Measurements from ENCODE around the gene ACSM3.
"Not testable (repeated sequence)": the region's sequence is repeated elsewhere in the genome, so short reads cannot be mapped to it uniquely, and the experiment has no call there.

ACSM3 gene

GRCh38 chr16:20749474-20749873, 14.3 kb upstream of the ACSM3 start:
- intact Hi-C loops (cut with DNase I; ENCODE audit: low total_unique reads), result no loop called here
- Histone ChIP-seq H3K27ac (no peak overlapping the region), H3K9me3 (no peaks in the 10 kb centered on the region), H3K36me3 (no peaks in the 10 kb centered on the region), H3K27me3 (no peaks in the 10 kb centered on the region), H3K4me1 (no peaks in the 10 kb centered on the region), H3K4me3 (no peak overlapping the region)
- DNase-seq, result no peak
- TF ChIP-seq, protein P1, sequence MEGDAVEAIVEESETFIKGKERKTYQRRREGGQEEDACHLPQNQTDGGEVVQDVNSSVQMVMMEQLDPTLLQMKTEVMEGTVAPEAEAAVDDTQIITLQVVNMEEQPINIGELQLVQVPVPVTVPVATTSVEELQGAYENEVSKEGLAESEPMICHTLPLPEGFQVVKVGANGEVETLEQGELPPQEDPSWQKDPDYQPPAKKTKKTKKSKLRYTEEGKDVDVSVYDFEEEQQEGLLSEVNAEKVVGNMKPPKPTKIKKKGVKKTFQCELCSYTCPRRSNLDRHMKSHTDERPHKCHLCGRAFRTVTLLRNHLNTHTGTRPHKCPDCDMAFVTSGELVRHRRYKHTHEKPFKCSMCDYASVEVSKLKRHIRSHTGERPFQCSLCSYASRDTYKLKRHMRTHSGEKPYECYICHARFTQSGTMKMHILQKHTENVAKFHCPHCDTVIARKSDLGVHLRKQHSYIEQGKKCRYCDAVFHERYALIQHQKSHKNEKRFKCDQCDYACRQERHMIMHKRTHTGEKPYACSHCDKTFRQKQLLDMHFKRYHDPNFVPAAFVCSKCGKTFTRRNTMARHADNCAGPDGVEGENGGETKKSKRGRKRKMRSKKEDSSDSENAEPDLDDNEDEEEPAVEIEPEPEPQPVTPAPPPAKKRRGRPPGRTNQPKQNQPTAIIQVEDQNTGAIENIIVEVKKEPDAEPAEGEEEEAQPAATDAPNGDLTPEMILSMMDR (IDR thresholded peaks at IDR 0.05), result no peak

- intact Hi-C loops (cut with DNase I; ENCODE audit: low total_unique reads), result no loop called here
- H3K27me3 ChIP-seq, result no peaks in the 10 kb centered on the region
- no peaks in the 10 kb centered on the region for H3K4me1 ChIP-seq
- TF ChIP-seq, protein P1 (IDR thresholded peaks at IDR 0.05), result no peak
- H3K4me3 ChIP-seq, result no peak overlapping the region
- H3K36me3 ChIP-seq, result no peaks in the 10 kb centered on the region
- H3K27ac ChIP-seq, result no peak overlapping the region
- no peaks in the 10 kb centered on the region for H3K9me3 ChIP-seq
- no peak for DNase-seq
Observed at GRCh38 chr16:20750558-20750957, 13.3 kb upstream of the ACSM3 start.

DNA sequence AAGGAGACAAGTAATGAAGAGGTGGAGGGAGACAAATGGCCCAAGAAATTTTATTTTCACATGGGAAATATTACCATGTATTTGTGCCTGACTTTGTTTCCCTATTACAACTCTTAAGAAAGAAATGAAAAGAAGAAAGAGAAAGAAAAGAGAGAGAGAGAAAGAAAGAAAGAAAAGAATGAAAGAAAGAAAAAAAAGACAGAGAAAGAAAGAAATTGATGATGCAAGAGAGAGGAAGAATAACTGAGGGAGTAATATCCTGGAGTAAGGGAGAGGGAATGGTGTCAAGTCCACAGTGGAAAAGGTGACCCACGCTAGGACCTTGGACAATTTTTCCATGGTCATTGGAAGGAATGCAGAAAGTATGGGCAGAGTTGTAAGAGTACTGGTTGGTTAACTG, 10.1 kb upstream of the ACSM3 start:
- H3K4me1 ChIP-seq, result no peaks in the 10 kb centered on the region
- TF ChIP-seq, protein P1 (IDR thresholded peaks at IDR 0.05), result no peak
- DNase-seq, result no peak
- H3K27ac ChIP-seq, result no peak overlapping the region
- H3K9me3 ChIP-seq, result no peaks in the 10 kb centered on the region
- H3K36me3 ChIP-seq, result no peaks in the 10 kb centered on the region
- H3K27me3 ChIP-seq, result no peaks in the 10 kb centered on the region
- H3K4me3 ChIP-seq, result no peak overlapping the region
- intact Hi-C loops (cut with DNase I; ENCODE audit: low total_unique reads), result no loop called here

DNA sequence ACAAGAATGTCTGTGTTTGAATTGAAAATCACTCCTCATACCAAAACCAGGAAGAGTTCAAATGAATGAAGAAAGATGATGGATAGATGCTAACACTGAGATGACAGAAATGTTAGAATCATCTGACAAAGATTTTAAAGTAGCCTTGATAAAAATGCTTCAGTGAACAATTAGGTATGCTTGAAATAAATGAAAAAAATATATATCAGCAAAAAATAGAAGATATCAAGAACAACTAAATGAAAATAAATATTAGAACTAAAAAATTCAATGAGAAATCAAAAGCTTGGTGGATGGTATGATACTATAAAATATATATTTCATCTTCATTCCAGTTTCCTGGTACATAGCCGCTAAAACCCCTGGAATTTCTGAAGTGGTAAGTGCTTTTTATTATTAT, 8.6 kb upstream of the ACSM3 start:
- TF ChIP-seq, protein P1 (IDR thresholded peaks at IDR 0.05), result no peak
- no peaks in the 10 kb centered on the region for H3K4me1 ChIP-seq
- intact Hi-C loops (cut with DNase I; ENCODE audit: low total_unique reads), result no loop called here
- H3K27me3 ChIP-seq, result no peaks in the 10 kb centered on the region
- no peak overlapping the region for H3K27ac ChIP-seq
- no peak for DNase-seq
- H3K36me3 ChIP-seq, result no peaks in the 10 kb centered on the region
- no peak overlapping the region for H3K4me3 ChIP-seq
- H3K9me3 ChIP-seq, result no peaks in the 10 kb centered on the region

- H3K36me3 ChIP-seq; H3K4me3 ChIP-seq; H3K27ac ChIP-seq; H3K4me1 ChIP-seq; DNase-seq; intact Hi-C loops (cut with DNase I; ENCODE audit: low total_unique reads); H3K9me3 ChIP-seq; H3K27me3 ChIP-seq: not testable (repeated sequence)
Observed at GRCh38 chr16:20755799-20756198, 8.0 kb upstream of the ACSM3 start.

- no peak overlapping the region for H3K4me3 ChIP-seq
- no peaks in the 10 kb centered on the region for H3K9me3 ChIP-seq
- H3K36me3 ChIP-seq, result no peaks in the 10 kb centered on the region
- H3K27ac ChIP-seq, result no peak overlapping the region
- H3K27me3 ChIP-seq, result no peaks in the 10 kb centered on the region
- no peaks in the 10 kb centered on the region for H3K4me1 ChIP-seq
- TF ChIP-seq, protein P1 (IDR thresholded peaks at IDR 0.05), result no peak
- no peak for DNase-seq
- intact Hi-C loops (cut with DNase I; ENCODE audit: low total_unique reads), result no loop called here
Observed at GRCh38 chr16:20760346-20760745, 3.5 kb upstream of the ACSM3 start.

Measured in tibial artery (tissue), 4 donors.